Cardiac fibroblast (primary cell): ENCODE measurements around the gene APOBEC3B.
A peak's percentile ranks its signal among the peaks of the same experiment; 100 is the strongest.

ENCODE experiments used
- DNase-seq, 2 donors: peaks; one replicate each; pipeline versions ENCODE4 v3.0.0 to v3.0.0-alpha.2; 2010; ENCODE audit warnings: low read depth in 2 of 2
- H3K4me3 ChIP-seq, 2 donors: replicated peaks in 1 of 2; 1 replicate in 1 of 2; 2 replicates in 1 of 2; pipeline ENCODE4 v1.5.1; 2011; ENCODE audit warnings: low read depth in 2 of 2, low read length in 2 of 2, mild to moderate bottlenecking in 2 of 2, moderate library complexity in 1 of 2
- TF ChIP-seq, protein P1 (sequence below): IDR thresholded peaks from one replicate; pipeline ENCODE4 v1.5.1; 2011; ENCODE audit warnings: low read depth, mild to moderate bottlenecking, low read length, inconsistent platforms

APOBEC3B gene

GRCh38 chr22:38950527-38951295 is 31.4 kb upstream of the APOBEC3B start:
- H3K4me3 ChIP-seq = no peak overlapping the region
- DNase-seq = no peak
- TF ChIP-seq, protein P1, sequence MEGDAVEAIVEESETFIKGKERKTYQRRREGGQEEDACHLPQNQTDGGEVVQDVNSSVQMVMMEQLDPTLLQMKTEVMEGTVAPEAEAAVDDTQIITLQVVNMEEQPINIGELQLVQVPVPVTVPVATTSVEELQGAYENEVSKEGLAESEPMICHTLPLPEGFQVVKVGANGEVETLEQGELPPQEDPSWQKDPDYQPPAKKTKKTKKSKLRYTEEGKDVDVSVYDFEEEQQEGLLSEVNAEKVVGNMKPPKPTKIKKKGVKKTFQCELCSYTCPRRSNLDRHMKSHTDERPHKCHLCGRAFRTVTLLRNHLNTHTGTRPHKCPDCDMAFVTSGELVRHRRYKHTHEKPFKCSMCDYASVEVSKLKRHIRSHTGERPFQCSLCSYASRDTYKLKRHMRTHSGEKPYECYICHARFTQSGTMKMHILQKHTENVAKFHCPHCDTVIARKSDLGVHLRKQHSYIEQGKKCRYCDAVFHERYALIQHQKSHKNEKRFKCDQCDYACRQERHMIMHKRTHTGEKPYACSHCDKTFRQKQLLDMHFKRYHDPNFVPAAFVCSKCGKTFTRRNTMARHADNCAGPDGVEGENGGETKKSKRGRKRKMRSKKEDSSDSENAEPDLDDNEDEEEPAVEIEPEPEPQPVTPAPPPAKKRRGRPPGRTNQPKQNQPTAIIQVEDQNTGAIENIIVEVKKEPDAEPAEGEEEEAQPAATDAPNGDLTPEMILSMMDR = no peak

- DNase-seq = no peak
- H3K4me3 ChIP-seq = no peak overlapping the region
- TF ChIP-seq, protein P1 = no peak
Observed at GRCh38 chr22:38951734-38952133, 30.4 kb upstream of the APOBEC3B start.

- TF ChIP-seq, protein P1 = no peak
- DNase-seq = no peak
- no peak overlapping the region for H3K4me3 ChIP-seq
Observed at GRCh38 chr22:38952281-38952993, 29.7 kb upstream of the APOBEC3B start.

- DNase-seq = no peak
- TF ChIP-seq, protein P1 = no peak
- H3K4me3 ChIP-seq = no peak overlapping the region
Observed at GRCh38 chr22:38953091-38953490, 29.1 kb upstream of the APOBEC3B start.

- peak in 1 of 2 donors; percentile 17 for DNase-seq
- H3K4me3 ChIP-seq = no peak overlapping the region
- TF ChIP-seq, protein P1 = no peak
Observed at GRCh38 chr22:38953577-38954413, 28.4 kb upstream of the APOBEC3B start.

- no peak for DNase-seq
- no peak overlapping the region for H3K4me3 ChIP-seq
- TF ChIP-seq, protein P1 = no peak
Observed at GRCh38 chr22:38954414-38955043, 27.6 kb upstream of the APOBEC3B start.
